Activated naive CD8-positive, alpha-beta T cell (primary cell): Measurements from ENCODE around the gene NFIB.

ENCODE experiments used
- H3K27ac Mint-ChIP-seq: one replicate; pipeline ENCODE4 v1.8.0; 2021; ENCODE audit warnings: mixed read lengths
- H3K27me3 Mint-ChIP-seq: one replicate; pipeline ENCODE4 v1.8.0; 2021; ENCODE audit warnings: mixed read lengths
- H3K36me3 Mint-ChIP-seq: one replicate; pipeline ENCODE4 v1.8.0; 2021; ENCODE audit warnings: mixed read lengths
- H3K4me1 Mint-ChIP-seq: one replicate; pipeline ENCODE4 v1.8.0; 2021; ENCODE audit warnings: low read depth, mixed read lengths
- H3K4me3 Mint-ChIP-seq: one replicate; pipeline ENCODE4 v1.8.0; 2021; ENCODE audit warnings: mild to moderate bottlenecking, mixed read lengths
- H3K9me3 Mint-ChIP-seq: one replicate; pipeline ENCODE4 v1.8.0; 2021; ENCODE audit warnings: low read depth, mixed read lengths

NFIB gene

DNA sequence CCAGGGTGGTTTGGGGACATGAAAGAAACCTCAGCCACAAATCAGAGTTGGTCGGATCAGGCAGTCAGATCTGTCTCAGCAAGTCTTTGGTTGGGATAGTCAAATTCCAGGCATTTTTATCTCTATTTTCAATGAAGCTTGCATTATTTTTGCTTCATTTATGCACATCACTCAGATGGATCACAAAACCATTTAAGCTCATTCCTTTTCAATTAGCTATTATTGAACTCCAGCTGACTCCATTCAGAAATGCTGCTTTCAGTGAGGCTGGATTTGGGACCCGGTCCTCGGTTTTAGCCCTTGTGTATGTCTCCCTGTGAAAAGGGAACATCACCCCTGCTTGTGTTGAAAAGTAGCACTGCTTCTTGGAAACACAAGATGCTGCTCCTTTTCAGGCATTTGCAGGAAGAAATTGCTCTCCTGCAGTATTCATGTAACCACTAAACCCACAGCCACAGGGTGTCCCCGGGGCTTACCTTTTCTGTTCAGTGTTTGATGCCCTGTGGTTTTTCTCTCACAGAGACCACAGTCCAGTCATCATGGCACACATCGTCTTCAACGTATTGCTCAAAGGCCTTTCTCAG, 232.9 kb downstream of the NFIB start:
- H3K9me3 Mint-ChIP-seq: no peaks in the 10 kb centered on the region
- H3K27ac Mint-ChIP-seq: no peak overlapping the region
- no peaks in the 10 kb centered on the region for H3K4me1 Mint-ChIP-seq
- no peak overlapping the region for H3K4me3 Mint-ChIP-seq
- H3K36me3 Mint-ChIP-seq: no peaks in the 10 kb centered on the region
- H3K27me3 Mint-ChIP-seq: no peaks in the 10 kb centered on the region

- Mint-ChIP-seq H3K4me1 (no peaks in the 10 kb centered on the region), H3K9me3 (no peaks in the 10 kb centered on the region), H3K27ac (no peak overlapping the region), H3K36me3 (no peaks in the 10 kb centered on the region), H3K27me3 (no peaks in the 10 kb centered on the region), H3K4me3 (no peak overlapping the region)
Measured at GRCh38 chr9:14079440-14079839, 234.5 kb downstream of the NFIB start.

GRCh38 chr9:14077672-14078071, 236.3 kb downstream of the NFIB start:
- Mint-ChIP-seq H3K4me3 (no peak overlapping the region), H3K27ac (no peak overlapping the region), H3K36me3 (no peaks in the 10 kb centered on the region), H3K9me3 (no peaks in the 10 kb centered on the region), H3K4me1 (no peaks in the 10 kb centered on the region), H3K27me3 (no peaks in the 10 kb centered on the region)

- H3K4me3 Mint-ChIP-seq: no peak overlapping the region
- no peaks in the 10 kb centered on the region for H3K4me1 Mint-ChIP-seq
- no peak overlapping the region for H3K27ac Mint-ChIP-seq
- H3K27me3 Mint-ChIP-seq: no peaks in the 10 kb centered on the region
- no peaks in the 10 kb centered on the region for H3K9me3 Mint-ChIP-seq
- H3K36me3 Mint-ChIP-seq: no peaks in the 10 kb centered on the region
Measured at GRCh38 chr9:14075218-14075617, 238.7 kb downstream of the NFIB start.

DNA sequence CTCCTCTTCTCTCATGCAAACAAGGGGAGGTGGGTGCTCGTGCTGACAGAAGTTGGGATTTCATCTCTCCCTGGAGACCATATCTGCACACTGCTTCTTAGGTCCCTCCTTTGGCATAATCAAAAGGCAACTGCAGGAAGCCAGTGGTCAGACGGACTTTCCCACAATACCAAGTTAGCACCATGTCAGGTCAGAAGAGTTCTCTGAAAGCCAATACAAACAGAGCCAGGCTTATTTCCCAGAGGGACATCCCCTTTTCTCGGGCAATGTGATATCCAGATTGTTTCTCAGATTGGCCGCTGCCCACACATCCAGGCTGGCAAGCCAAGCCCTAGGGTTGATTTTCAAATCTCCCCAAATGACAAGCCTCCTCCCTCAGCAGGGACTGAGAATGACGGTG, 241.1 kb downstream of the NFIB start:
- H3K4me1 Mint-ChIP-seq: no peaks in the 10 kb centered on the region
- no peak overlapping the region for H3K4me3 Mint-ChIP-seq
- H3K36me3 Mint-ChIP-seq: no peaks in the 10 kb centered on the region
- H3K27me3 Mint-ChIP-seq: no peaks in the 10 kb centered on the region
- no peak overlapping the region for H3K27ac Mint-ChIP-seq
- H3K9me3 Mint-ChIP-seq: no peaks in the 10 kb centered on the region

GRCh38 chr9:14071484-14071883, 242.5 kb downstream of the NFIB start:
- Mint-ChIP-seq H3K4me3 (no peak overlapping the region), H3K9me3 (no peaks in the 10 kb centered on the region), H3K27me3 (no peaks in the 10 kb centered on the region), H3K4me1 (no peaks in the 10 kb centered on the region), H3K27ac (no peak overlapping the region), H3K36me3 (no peaks in the 10 kb centered on the region)

- no peaks in the 10 kb centered on the region for H3K9me3 Mint-ChIP-seq
- H3K4me3 Mint-ChIP-seq: no peak overlapping the region
- H3K27ac Mint-ChIP-seq: no peak overlapping the region
- no peaks in the 10 kb centered on the region for H3K4me1 Mint-ChIP-seq
- H3K36me3 Mint-ChIP-seq: no peaks in the 10 kb centered on the region
- no peaks in the 10 kb centered on the region for H3K27me3 Mint-ChIP-seq
Measured at GRCh38 chr9:14068690-14069089, 245.3 kb downstream of the NFIB start.

DNA sequence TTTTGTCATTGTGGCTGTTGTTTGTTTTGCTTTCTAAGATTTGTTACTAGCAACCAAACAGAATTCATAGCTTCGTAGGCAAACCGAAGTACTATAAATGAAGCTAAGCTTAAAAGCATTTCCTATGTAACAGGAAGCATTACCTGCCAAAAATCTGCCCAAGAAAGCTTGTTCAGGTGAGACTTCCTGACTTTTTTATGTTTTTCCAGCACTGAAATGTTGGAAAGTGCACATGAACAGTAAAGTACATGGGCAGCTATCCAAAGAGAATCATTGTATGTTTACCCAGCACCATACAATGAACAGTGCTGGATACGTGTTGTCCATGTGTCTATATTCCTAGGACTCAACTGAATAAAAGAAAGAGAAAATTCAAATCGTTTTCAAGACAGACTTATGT, 247.1 kb downstream of the NFIB start:
- Mint-ChIP-seq H3K27me3 (no peaks in the 10 kb centered on the region), H3K4me3 (no peak overlapping the region), H3K27ac (no peak overlapping the region), H3K36me3 (no peaks in the 10 kb centered on the region), H3K4me1 (no peaks in the 10 kb centered on the region), H3K9me3 (no peaks in the 10 kb centered on the region)

DNA sequence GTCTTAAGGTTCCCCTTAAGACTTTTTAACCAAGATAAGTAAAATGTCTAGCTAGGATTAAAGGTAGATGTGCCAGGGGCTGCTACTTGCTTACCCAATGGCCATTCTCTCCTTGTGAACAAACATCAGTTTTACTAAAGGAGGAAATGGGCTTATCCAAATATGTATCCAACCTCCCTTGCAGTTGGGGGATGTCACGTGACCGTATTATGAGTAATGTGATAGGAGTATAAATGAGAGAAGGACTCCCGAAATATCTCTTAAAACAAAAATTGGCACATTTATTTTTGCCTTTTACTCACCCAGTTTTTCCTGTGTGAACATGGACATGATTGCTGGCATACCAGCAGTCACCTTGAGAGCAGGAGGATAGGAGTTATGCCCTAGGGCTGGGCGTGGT, 247.9 kb downstream of the NFIB start:
- H3K4me1 Mint-ChIP-seq: no peaks in the 10 kb centered on the region
- H3K9me3 Mint-ChIP-seq: no peaks in the 10 kb centered on the region
- H3K27me3 Mint-ChIP-seq: no peaks in the 10 kb centered on the region
- no peak overlapping the region for H3K4me3 Mint-ChIP-seq
- H3K36me3 Mint-ChIP-seq: no peaks in the 10 kb centered on the region
- H3K27ac Mint-ChIP-seq: no peak overlapping the region

GRCh38 chr9:14064940-14065339, 249.0 kb downstream of the NFIB start:
- no peaks in the 10 kb centered on the region for H3K27me3 Mint-ChIP-seq
- H3K9me3 Mint-ChIP-seq: no peaks in the 10 kb centered on the region

GRCh38 chr9:14063756-14064155, 250.2 kb downstream of the NFIB start:
- Mint-ChIP-seq H3K4me3 (no peak overlapping the region), H3K4me1 (no peaks in the 10 kb centered on the region), H3K36me3 (no peaks in the 10 kb centered on the region), H3K27me3 (no peaks in the 10 kb centered on the region), H3K27ac (no peak overlapping the region), H3K9me3 (no peaks in the 10 kb centered on the region)

More at GRCh38 chr9:14064940-14065339, 249.0 kb downstream of the NFIB start:
- Mint-ChIP-seq H3K4me3 (no peak overlapping the region), H3K27ac (no peak overlapping the region), H3K36me3 (no peaks in the 10 kb centered on the region), H3K4me1 (no peaks in the 10 kb centered on the region)

GRCh38 chr9:14062586-14063221, 251.2 kb downstream of the NFIB start:
- Mint-ChIP-seq H3K27ac (no peak overlapping the region), H3K27me3 (no peaks in the 10 kb centered on the region), H3K4me1 (no peaks in the 10 kb centered on the region), H3K36me3 (no peaks in the 10 kb centered on the region), H3K9me3 (no peaks in the 10 kb centered on the region), H3K4me3 (no peak overlapping the region)

- no peaks in the 10 kb centered on the region for H3K4me1 Mint-ChIP-seq
- no peaks in the 10 kb centered on the region for H3K27me3 Mint-ChIP-seq
- H3K4me3 Mint-ChIP-seq: no peak overlapping the region
- H3K36me3 Mint-ChIP-seq: no peaks in the 10 kb centered on the region
- no peaks in the 10 kb centered on the region for H3K9me3 Mint-ChIP-seq
- H3K27ac Mint-ChIP-seq: no peak overlapping the region
Measured at GRCh38 chr9:14061936-14062585, 251.9 kb downstream of the NFIB start.

DNA sequence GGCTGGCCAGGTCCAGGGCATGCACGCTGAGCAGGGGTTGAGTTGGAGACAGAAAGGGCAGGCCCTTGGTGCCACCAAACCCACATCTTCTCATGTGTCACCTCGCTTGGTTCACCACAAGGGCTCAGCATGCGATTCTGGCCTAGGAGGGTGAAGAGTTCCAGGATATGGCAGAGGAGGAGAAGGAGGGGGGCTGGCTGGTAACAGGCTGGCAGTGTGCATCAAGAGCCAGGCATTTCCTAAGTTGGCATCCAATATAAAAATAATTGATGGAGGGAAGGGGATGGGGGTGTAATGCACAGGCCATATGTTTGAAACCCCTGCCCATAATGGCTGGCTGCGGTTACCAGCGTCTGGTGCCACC, 255.6 kb downstream of the NFIB start:
- no peaks in the 10 kb centered on the region for H3K36me3 Mint-ChIP-seq
- no peak overlapping the region for H3K27ac Mint-ChIP-seq
- H3K9me3 Mint-ChIP-seq: no peaks in the 10 kb centered on the region
- H3K4me3 Mint-ChIP-seq: no peak overlapping the region
- no peaks in the 10 kb centered on the region for H3K4me1 Mint-ChIP-seq
- H3K27me3 Mint-ChIP-seq: no peaks in the 10 kb centered on the region

- Mint-ChIP-seq H3K9me3 (no peaks in the 10 kb centered on the region), H3K4me3 (no peak overlapping the region), H3K36me3 (no peaks in the 10 kb centered on the region), H3K4me1 (no peaks in the 10 kb centered on the region), H3K27me3 (no peaks in the 10 kb centered on the region), H3K27ac (no peak overlapping the region)
Measured at GRCh38 chr9:14057368-14058324, 256.3 kb downstream of the NFIB start.
